ENCODE data around the gene DNAH17. TPM values are rescaled to one million over a fixed set of nuclear protein-coding genes. Genes with fewer than 3 reads are reported as not detected.
A peak's percentile ranks its signal among the peaks of the same experiment; 100 is the strongest.

DNAH17 gene
- total and polyA plus RNA-seq, 2 of the 13 experiments (the other 11 are each of a cell fraction or from before 2014, with no cell fraction given) = 0.86 to 1.6 TPM

DNA sequence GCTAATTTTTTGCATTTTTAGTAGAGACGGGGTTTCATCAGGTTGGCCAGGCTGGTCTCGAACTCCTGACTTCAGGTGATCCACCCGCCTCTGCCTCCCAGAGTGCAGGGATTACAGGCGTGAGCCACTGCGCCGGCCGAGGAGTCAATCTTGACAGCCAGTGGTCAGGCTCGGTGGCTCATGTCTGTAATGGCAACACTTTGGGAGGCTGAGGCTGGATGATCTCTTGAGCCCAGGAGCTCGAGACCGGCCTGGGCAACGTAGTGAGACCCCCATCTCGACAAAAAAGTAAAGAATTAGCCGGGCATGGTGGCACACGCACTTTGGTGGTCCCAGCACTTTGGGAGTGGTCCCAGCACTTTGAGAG, 199.4 kb downstream of the DNAH17 start (continued):
- TF ChIP-seq ADNP (CRISPR knock-in tag; IDR thresholded peaks at IDR 0.05) (0 out of 2 replicates have a peak, but pooled peaks have one; percentile 13), ZNF616 (CRISPR knock-in tag; IDR thresholded peaks at IDR 0.05; ENCODE audit: low read depth) (no peak), ISL2 (CRISPR knock-in tag; IDR thresholded peaks at IDR 0.05) (0 out of 2 replicates have a peak, but pooled peaks have one; percentile 9), ZNF121 (CRISPR knock-in tag; IDR thresholded peaks at IDR 0.05) (peak; percentile 97), ETV5 (CRISPR knock-in tag; IDR thresholded peaks at IDR 0.05; ENCODE audit: borderline replicate concordance) (no peak), ZNF263 (CRISPR knock-in tag; IDR thresholded peaks at IDR 0.05) (no peak), ZNF276 (CRISPR knock-in tag; IDR thresholded peaks at IDR 0.05; ENCODE audit: low read depth) (no peak), YY1 (IDR thresholded peaks at IDR 0.05; ENCODE audit: insufficient read depth, insufficient replicate concordance, low read depth, low read length) (no peak), JUN (CRISPR knock-in tag; IDR thresholded peaks at IDR 0.05) (no peak), CREM (IDR thresholded peaks at IDR 0.05) (no peak), CREM (CRISPR knock-in tag; IDR thresholded peaks at IDR 0.05) (no peak), TCF7L2 (IDR thresholded peaks at IDR 0.05; ENCODE audit: low read depth, low read length) (no peak), ZNF468 (CRISPR knock-in tag; IDR thresholded peaks at IDR 0.05) (no peak), MATR3 (CRISPR knock-in tag; IDR thresholded peaks at IDR 0.05) (no peak), NR2C2 (CRISPR knock-in tag; IDR thresholded peaks at IDR 0.05; ENCODE audit: borderline replicate concordance) (no peak), ZNF75D (CRISPR knock-in tag; IDR thresholded peaks at IDR 0.05; ENCODE audit: borderline replicate concordance) (no peak)
- TF ChIP-seq, protein P1, sequence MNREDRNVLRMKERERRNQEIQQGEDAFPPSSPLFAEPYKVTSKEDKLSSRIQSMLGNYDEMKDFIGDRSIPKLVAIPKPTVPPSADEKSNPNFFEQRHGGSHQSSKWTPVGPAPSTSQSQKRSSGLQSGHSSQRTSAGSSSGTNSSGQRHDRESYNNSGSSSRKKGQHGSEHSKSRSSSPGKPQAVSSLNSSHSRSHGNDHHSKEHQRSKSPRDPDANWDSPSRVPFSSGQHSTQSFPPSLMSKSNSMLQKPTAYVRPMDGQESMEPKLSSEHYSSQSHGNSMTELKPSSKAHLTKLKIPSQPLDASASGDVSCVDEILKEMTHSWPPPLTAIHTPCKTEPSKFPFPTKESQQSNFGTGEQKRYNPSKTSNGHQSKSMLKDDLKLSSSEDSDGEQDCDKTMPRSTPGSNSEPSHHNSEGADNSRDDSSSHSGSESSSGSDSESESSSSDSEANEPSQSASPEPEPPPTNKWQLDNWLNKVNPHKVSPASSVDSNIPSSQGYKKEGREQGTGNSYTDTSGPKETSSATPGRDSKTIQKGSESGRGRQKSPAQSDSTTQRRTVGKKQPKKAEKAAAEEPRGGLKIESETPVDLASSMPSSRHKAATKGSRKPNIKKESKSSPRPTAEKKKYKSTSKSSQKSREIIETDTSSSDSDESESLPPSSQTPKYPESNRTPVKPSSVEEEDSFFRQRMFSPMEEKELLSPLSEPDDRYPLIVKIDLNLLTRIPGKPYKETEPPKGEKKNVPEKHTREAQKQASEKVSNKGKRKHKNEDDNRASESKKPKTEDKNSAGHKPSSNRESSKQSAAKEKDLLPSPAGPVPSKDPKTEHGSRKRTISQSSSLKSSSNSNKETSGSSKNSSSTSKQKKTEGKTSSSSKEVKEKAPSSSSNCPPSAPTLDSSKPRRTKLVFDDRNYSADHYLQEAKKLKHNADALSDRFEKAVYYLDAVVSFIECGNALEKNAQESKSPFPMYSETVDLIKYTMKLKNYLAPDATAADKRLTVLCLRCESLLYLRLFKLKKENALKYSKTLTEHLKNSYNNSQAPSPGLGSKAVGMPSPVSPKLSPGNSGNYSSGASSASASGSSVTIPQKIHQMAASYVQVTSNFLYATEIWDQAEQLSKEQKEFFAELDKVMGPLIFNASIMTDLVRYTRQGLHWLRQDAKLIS (CRISPR knock-in tag; IDR thresholded peaks at IDR 0.05) = no peak
- TF ChIP-seq, protein P2, sequence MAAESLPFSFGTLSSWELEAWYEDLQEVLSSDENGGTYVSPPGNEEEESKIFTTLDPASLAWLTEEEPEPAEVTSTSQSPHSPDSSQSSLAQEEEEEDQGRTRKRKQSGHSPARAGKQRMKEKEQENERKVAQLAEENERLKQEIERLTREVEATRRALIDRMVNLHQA (CRISPR knock-in tag; IDR thresholded peaks at IDR 0.05) = no peak

Data from HepG2 (cell line).